PC-9 (cell line): ENCODE measurements around the gene NEURL2. TPM values are rescaled to one million over a fixed set of nuclear protein-coding genes. Genes with fewer than 3 reads are reported as not detected.

Experiments
- BruUV-seq: library from RNA; stranded (reverse); fragments of 400-500 nt; replicated peaks from 2 replicates; lab custom pipeline; 2021; lab: Mats Ljungman, UMichigan
- CTCF ChIA-PET: fragments of 300-600 bp; sonication (Branson Sonifier 250); formaldehyde crosslinking; loops from one replicate; lab custom pipeline; 2022; ENCODE audit warnings: antibody characterized with exemption; lab: Charles Lee
- POLR2A ChIA-PET: fragments of 300-600 bp; sonication (Branson Sonifier 250); formaldehyde crosslinking; loops from one replicate; lab custom pipeline; 2022; ENCODE audit warnings: antibody characterized with exemption; ENCODE audit not compliant: unreplicated experiment; lab: Charles Lee
- DNase-seq, 2 experiments: peaks; one replicate each; pipeline versions ENCODE4 v3.0.0 to v3.0.0-alpha.2; 2015 to 2022; ENCODE audit warnings: mixed read lengths in 1 of 2
- H2AFZ ChIP-seq: fragments of 200-600 bp; sonication (generic); 2 replicates; pipeline ENCODE4 v1.8.1; 2017; ENCODE audit warnings: antibody characterized with exemption
- H3F3A ChIP-seq: fragments of 200-600 bp; sonication (generic); 2 replicates; pipeline ENCODE4 v1.8.1; 2017; ENCODE audit warnings: antibody characterized with exemption, mild to moderate bottlenecking, low read depth; ENCODE audit not compliant: insufficient read depth
- H3K27ac ChIP-seq: fragments of 200-600 bp; sonication (generic); 2 replicates; pipeline ENCODE4 v1.6.1; 2016; ENCODE audit warnings: mixed run types
- H3K27me3 ChIP-seq: fragments of 200-600 bp; sonication (generic); 2 replicates; pipeline ENCODE4 v1.6.1; 2016; ENCODE audit warnings: low read depth, mixed run types; ENCODE audit not compliant: insufficient read depth
- H3K36me3 ChIP-seq: fragments of 200-600 bp; sonication (generic); 2 replicates; pipeline ENCODE4 v1.6.1; 2016; ENCODE audit warnings: low read depth, mixed run types
- H3K4me1 ChIP-seq: fragments of 200-600 bp; sonication (generic); replicated peaks from 2 replicates; pipeline ENCODE4 v1.6.1; 2016; ENCODE audit warnings: mixed run types; ENCODE audit not compliant: insufficient read depth
- H3K4me2 ChIP-seq: fragments of 200-600 bp; sonication (generic); 2 replicates; pipeline ENCODE4 v1.6.1; 2017; ENCODE audit warnings: mixed run types
- H3K4me3 ChIP-seq: fragments of 200-600 bp; sonication (generic); 2 replicates; pipeline ENCODE4 v1.6.1; 2016; ENCODE audit warnings: mixed run types
- H3K79me2 ChIP-seq: fragments of 200-600 bp; sonication (generic); 2 replicates; pipeline ENCODE4 v1.6.1; 2017; ENCODE audit warnings: low read depth, mixed run types
- H3K9me2 ChIP-seq: fragments of 200-600 bp; sonication (generic); 2 replicates; pipeline ENCODE4 v1.8.1; 2017; ENCODE audit warnings: mild to moderate bottlenecking; ENCODE audit not compliant: insufficient read depth
- H3K9me3 ChIP-seq: fragments of 200-600 bp; sonication (generic); 2 replicates; pipeline ENCODE4 v1.8.1; 2016; ENCODE audit warnings: low read depth; ENCODE audit not compliant: insufficient read depth
- H4K20me1 ChIP-seq: fragments of 200-600 bp; sonication (generic); 2 replicates; pipeline ENCODE4 v1.8.1; 2017; ENCODE audit not compliant: insufficient read depth
- EZH2 ChIP-seq: fragments of 200-600 bp; sonication (generic); IDR thresholded peaks from 2 replicates; pipeline ENCODE4 v1.8.0; 2017; ENCODE audit warnings: antibody characterized with exemption, low read depth
- intact Hi-C: fragments of 100-400 bp; cut with micrococcal nuclease; formaldehyde crosslinking; loops from one replicate; pipeline ENCODE4 v1.10.0; 2022; ENCODE audit not compliant: unreplicated experiment
- total RNA-seq: library from RNA; stranded (reverse); gene quantifications from 2 replicates; pipeline ENCODE4 v1.2.3, GENCODE V29; 2021
- TF ChIP-seq, protein P1 (sequence below): fragments of 200-600 bp; sonication (generic); conservative IDR thresholded peaks from 2 replicates; pipeline ENCODE4 v1.6.1; 2017; ENCODE audit warnings: mixed run types, antibody characterized with exemption, mild to moderate bottlenecking, moderate library complexity

Gene NEURL2
- total RNA-seq, 1 experiment from 2014 or later = 6.5 TPM

- H4K20me1 ChIP-seq = no peaks in the 10 kb centered on the region
- no peak for DNase-seq
- no peaks in the 10 kb centered on the region for H3K9me2 ChIP-seq
- H2AFZ ChIP-seq = no peak overlapping the region
- intact Hi-C loops = no loop called here
- H3K79me2 ChIP-seq = no peaks in the 10 kb centered on the region
- H3K4me3 ChIP-seq = no peak overlapping the region
- H3K9me3 ChIP-seq = no peaks in the 10 kb centered on the region
- no peaks in the 10 kb centered on the region for H3K27me3 ChIP-seq
- TF ChIP-seq EZH2 = no peak
- TF ChIP-seq, protein P1, sequence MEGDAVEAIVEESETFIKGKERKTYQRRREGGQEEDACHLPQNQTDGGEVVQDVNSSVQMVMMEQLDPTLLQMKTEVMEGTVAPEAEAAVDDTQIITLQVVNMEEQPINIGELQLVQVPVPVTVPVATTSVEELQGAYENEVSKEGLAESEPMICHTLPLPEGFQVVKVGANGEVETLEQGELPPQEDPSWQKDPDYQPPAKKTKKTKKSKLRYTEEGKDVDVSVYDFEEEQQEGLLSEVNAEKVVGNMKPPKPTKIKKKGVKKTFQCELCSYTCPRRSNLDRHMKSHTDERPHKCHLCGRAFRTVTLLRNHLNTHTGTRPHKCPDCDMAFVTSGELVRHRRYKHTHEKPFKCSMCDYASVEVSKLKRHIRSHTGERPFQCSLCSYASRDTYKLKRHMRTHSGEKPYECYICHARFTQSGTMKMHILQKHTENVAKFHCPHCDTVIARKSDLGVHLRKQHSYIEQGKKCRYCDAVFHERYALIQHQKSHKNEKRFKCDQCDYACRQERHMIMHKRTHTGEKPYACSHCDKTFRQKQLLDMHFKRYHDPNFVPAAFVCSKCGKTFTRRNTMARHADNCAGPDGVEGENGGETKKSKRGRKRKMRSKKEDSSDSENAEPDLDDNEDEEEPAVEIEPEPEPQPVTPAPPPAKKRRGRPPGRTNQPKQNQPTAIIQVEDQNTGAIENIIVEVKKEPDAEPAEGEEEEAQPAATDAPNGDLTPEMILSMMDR = no peak
- no TSS peak for BruUV-seq
- ChIA-PET CTCF (no interaction called here), POLR2A (interaction anchor here (0.6 kb wide), 1 partner anchor 91 kb away, joined by 3 read pairs; the partner anchor contains the start of gene SNX21)
- H3K4me2 ChIP-seq = no peak overlapping the region
- H3K36me3 ChIP-seq = no peaks in the 10 kb centered on the region
- H3K4me1 ChIP-seq = no peaks in the 10 kb centered on the region
- no peak overlapping the region for H3K27ac ChIP-seq
- peaks cover 31% of the 10 kb centered on the region for H3F3A ChIP-seq
These were observed 33.6 kb upstream of the NEURL2 start for GRCh38 chr20:45924391-45925261.

GRCh38 chr20:45921337-45922189, 30.6 kb upstream of the NEURL2 start:
- no peak for TF ChIP-seq EZH2
- TF ChIP-seq, protein P1 = no peak
- Histone ChIP-seq H3K9me3 (no peaks in the 10 kb centered on the region), H3K9me2 (no peaks in the 10 kb centered on the region), H3K27me3 (no peaks in the 10 kb centered on the region), H3K4me1 (0 out of 2 replicates have a peak, but pooled peaks cover 2% of the 10 kb centered on the region), H3F3A (peaks cover 15% of the 10 kb centered on the region; the same call in 1 of the 2 replicates), H3K79me2 (no peaks in the 10 kb centered on the region), H2AFZ (no peak overlapping the region), H4K20me1 (no peaks in the 10 kb centered on the region), H3K27ac (no peak overlapping the region), H3K36me3 (no peaks in the 10 kb centered on the region), H3K4me2 (no peak overlapping the region), H3K4me3 (no peak overlapping the region)
- POLR2A ChIA-PET = interaction anchor here (0.8 to 1.2 kb wide), 2 partner anchors 9 to 13 kb away, joined by 3 to 4 read pairs; partner anchors contain the start of gene PLTP
- intact Hi-C loops = no loop called here
- BruUV-seq = no TSS peak
- no peak for DNase-seq
- CTCF ChIA-PET = interaction anchor here (1.2 kb wide), 1 partner anchor 48 kb away, joined by 4 read pairs; no protein-coding TSS in a partner anchor
